ENCODE data around the gene RGS7. TPM values are rescaled to one million over a fixed set of nuclear protein-coding genes. Genes with fewer than 3 reads are reported as not detected.

RGS7 gene
- total RNA-seq, 2 experiments from 2014 or later = not detected

DNA sequence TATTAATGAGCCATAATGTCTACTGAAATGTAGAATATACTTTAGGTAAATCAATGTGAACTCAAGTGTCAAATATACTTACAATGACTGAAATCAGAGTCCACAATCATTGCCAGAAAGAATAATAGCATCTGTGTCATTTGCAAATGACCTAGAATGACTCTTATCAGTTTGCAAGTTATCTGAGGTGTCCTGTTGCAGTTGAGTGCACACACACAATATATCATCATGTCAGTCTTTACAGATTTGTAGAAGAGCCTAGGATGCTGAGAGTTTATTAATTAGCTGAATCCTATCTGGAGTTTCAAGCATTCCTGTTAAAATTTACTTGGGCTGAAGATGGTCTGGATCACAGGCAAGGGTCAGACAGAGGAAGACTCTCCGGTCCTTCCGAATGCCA is 421.1 kb downstream of the RGS7 start:
- Mint-ChIP-seq H3K9me3 (peaks cover 11% of the 10 kb centered on the region), H3K36me3 (ENCODE audit: low read depth) (no peaks in the 10 kb centered on the region), H3K4me3 (no peak overlapping the region), H3K4me1 (ENCODE audit: low read depth) (no peaks in the 10 kb centered on the region), H3K27ac (no peak overlapping the region), H3K27me3 (no peaks in the 10 kb centered on the region)
- no peak for TF ChIP-seq CTCF (IDR thresholded peaks at IDR 0.05)
- H3K36me3 ChIP-seq (ENCODE audit: insufficient read depth, low read length) = no peaks in the 10 kb centered on the region
- H3K27ac ChIP-seq (ENCODE audit: low read depth in 1 of 2, low read length in 2 of 2) = no peak overlapping the region
- no peak overlapping the region for H3K4me3 ChIP-seq (ENCODE audit: low read length)
- no peaks in the 10 kb centered on the region for H3K27me3 ChIP-seq (ENCODE audit: control insufficient read depth in 1 of 2, insufficient read depth in 2 of 2, low read length in 2 of 2)
- no peaks in the 10 kb centered on the region for H3K4me1 ChIP-seq (ENCODE audit: insufficient read depth, low read length)
- ChIA-PET POLR2A (no interaction called here), CTCF (no interaction called here)
- H3K9me3 ChIP-seq (ENCODE audit: control insufficient read depth in 1 of 2, insufficient read depth in 1 of 2, low read length in 2 of 2) = peaks cover 21% of the 10 kb centered on the region in 2 experiments
- no peak for DNase-seq
- ATAC-seq (ENCODE audit: poor library complexity) = no peak
- intact Hi-C loops (cut with DNase I, micrococcal nuclease) = no loop called here

- H3K4me3 Mint-ChIP-seq = no peak overlapping the region
- H3K36me3 ChIP-seq (ENCODE audit: insufficient read depth, low read length) = no peaks in the 10 kb centered on the region
- no peak for DNase-seq
- POLR2A ChIA-PET = no interaction called here
- H3K27ac Mint-ChIP-seq = no peak overlapping the region
- H3K4me3 ChIP-seq (ENCODE audit: low read length) = no peak overlapping the region
- H3K9me3 Mint-ChIP-seq = peaks cover 10% of the 10 kb centered on the region
- peaks cover 0 to 20% of the 10 kb centered on the region in 2 experiments for H3K9me3 ChIP-seq (ENCODE audit: control insufficient read depth in 1 of 2, insufficient read depth in 1 of 2, low read length in 2 of 2)
- TF ChIP-seq CTCF (IDR thresholded peaks at IDR 0.05) = no peak
- H3K27ac ChIP-seq (ENCODE audit: low read depth in 1 of 2, low read length in 2 of 2) = no peak overlapping the region
- no peaks in the 10 kb centered on the region for H3K4me1 ChIP-seq (ENCODE audit: insufficient read depth, low read length)
- H3K27me3 Mint-ChIP-seq = no peaks in the 10 kb centered on the region
- no peaks in the 10 kb centered on the region for H3K36me3 Mint-ChIP-seq (ENCODE audit: low read depth)
- intact Hi-C loops (cut with DNase I, micrococcal nuclease) = no loop called here
- no peaks in the 10 kb centered on the region for H3K4me1 Mint-ChIP-seq (ENCODE audit: low read depth)
- no peaks in the 10 kb centered on the region for H3K27me3 ChIP-seq (ENCODE audit: control insufficient read depth in 1 of 2, insufficient read depth in 2 of 2, low read length in 2 of 2)
- CTCF ChIA-PET = no interaction called here
- no peak for ATAC-seq (ENCODE audit: poor library complexity)
These were observed 426.0 kb downstream of the RGS7 start for GRCh38 chr1:240931031-240931430.

DNA sequence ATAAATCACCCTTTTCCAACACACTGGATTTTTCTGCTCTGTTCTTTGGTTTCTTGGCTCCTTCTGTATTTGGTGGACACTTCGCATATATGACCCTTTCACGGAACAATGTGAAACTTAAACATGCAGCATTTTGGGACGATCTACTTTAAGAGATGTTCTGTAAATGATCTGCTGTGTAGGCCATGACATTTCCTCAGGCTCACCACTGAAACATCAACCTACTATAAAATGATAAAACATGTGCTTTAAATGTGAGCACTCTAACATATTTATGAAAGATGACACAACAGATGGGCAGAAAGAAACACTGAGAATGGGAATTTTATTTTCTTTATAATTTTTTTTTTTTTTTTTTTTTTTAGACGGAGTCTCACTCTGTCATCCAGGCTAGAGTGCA is 428.7 kb downstream of the RGS7 start:
- H3K4me1 Mint-ChIP-seq (ENCODE audit: low read depth) = no peaks in the 10 kb centered on the region
- peaks cover 10% of the 10 kb centered on the region for H3K9me3 Mint-ChIP-seq
- H3K9me3 ChIP-seq (ENCODE audit: control insufficient read depth in 1 of 2, insufficient read depth in 1 of 2, low read length in 2 of 2) = peaks cover 0 to 13% of the 10 kb centered on the region in 2 experiments
- H3K4me1 ChIP-seq (ENCODE audit: insufficient read depth, low read length) = no peaks in the 10 kb centered on the region
- intact Hi-C loops (cut with DNase I, micrococcal nuclease) = no loop called here
- no peak overlapping the region for H3K4me3 ChIP-seq (ENCODE audit: low read length)
- H3K27me3 ChIP-seq (ENCODE audit: control insufficient read depth in 1 of 2, insufficient read depth in 2 of 2, low read length in 2 of 2) = no peaks in the 10 kb centered on the region
- POLR2A ChIA-PET = no interaction called here
- H3K27ac ChIP-seq (ENCODE audit: low read depth in 1 of 2, low read length in 2 of 2) = no peak overlapping the region
- no peaks in the 10 kb centered on the region for H3K36me3 ChIP-seq (ENCODE audit: insufficient read depth, low read length)
- TF ChIP-seq CTCF (IDR thresholded peaks at IDR 0.05) = no peak
- no peaks in the 10 kb centered on the region for H3K36me3 Mint-ChIP-seq (ENCODE audit: low read depth)
- CTCF ChIA-PET = no interaction called here
- H3K27me3 Mint-ChIP-seq = no peaks in the 10 kb centered on the region
- ATAC-seq (ENCODE audit: poor library complexity) = no peak
- H3K27ac Mint-ChIP-seq = no peak overlapping the region
- no peak overlapping the region for H3K4me3 Mint-ChIP-seq
- DNase-seq = no peak
